ENCODE measurements around the gene PYM1. TPM values are rescaled to one million over a fixed set of nuclear protein-coding genes. Genes with fewer than 3 reads are reported as not detected.

PYM1 gene
- total RNA-seq, 1 donor from 2014 or later = 18.2 TPM

DNA sequence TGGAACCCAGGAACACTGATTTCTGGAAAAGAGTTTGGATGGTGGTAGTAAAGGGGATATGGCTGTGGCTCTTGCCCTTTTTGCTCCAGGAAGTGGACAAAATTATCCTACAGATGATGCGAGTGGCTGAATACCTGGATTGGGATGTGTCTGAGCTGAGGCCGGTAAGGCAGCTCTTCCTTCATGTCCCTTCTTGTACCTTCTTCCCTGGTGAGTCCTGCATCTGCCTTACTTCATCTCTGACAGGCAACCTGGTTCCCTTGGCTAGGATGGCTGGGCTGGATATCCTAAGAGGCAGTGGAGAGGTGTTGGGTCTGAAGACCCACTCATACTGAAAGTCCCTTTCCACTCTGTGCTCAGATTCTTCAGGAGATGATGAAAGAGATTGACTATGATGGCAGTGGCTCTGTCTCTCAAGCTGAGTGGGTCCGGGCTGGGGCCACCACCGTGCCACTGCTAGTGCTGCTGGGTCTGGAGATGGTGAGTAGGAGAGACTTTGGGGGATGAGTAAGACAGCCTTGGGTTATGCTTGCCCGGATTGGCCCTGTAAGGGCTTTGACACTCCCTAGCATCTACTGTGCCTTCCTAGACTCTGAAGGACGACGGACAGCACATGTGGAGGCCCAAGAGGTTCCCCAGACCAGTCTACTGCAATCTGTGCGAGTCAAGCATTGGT is 11.3 kb upstream of the PYM1 start:
- TF ChIP-seq CTCF (IDR thresholded peaks at IDR 0.05) = no peak
- Mint-ChIP-seq H3K27me3 (ENCODE audit: unreplicated experiment) (no peaks in the 10 kb centered on the region), H3K27ac (ENCODE audit: unreplicated experiment) (peak overlapping the region; percentile 17), H3K4me3 (ENCODE audit: unreplicated experiment) (no peak overlapping the region), H3K9me3 (ENCODE audit: unreplicated experiment) (no peaks in the 10 kb centered on the region), H3K4me1 (ENCODE audit: unreplicated experiment) (peaks cover 10% of the 10 kb centered on the region), H3K36me3 (ENCODE audit: unreplicated experiment) (peaks cover 23% of the 10 kb centered on the region)
- DNase-seq (ENCODE audit: extremely low spot score, unreplicated experiment) = no peak

- Mint-ChIP-seq H3K4me3 (ENCODE audit: unreplicated experiment) (no peak overlapping the region), H3K36me3 (ENCODE audit: unreplicated experiment) (peaks cover 14% of the 10 kb centered on the region), H3K9me3 (ENCODE audit: unreplicated experiment) (no peaks in the 10 kb centered on the region), H3K27ac (ENCODE audit: unreplicated experiment) (no peak overlapping the region), H3K27me3 (ENCODE audit: unreplicated experiment) (no peaks in the 10 kb centered on the region), H3K4me1 (ENCODE audit: unreplicated experiment) (peaks cover 20% of the 10 kb centered on the region)
- TF ChIP-seq CTCF (IDR thresholded peaks at IDR 0.05) = no peak
- DNase-seq (ENCODE audit: extremely low spot score, unreplicated experiment) = no peak
Measured at GRCh38 chr12:55937981-55938380, 10.3 kb upstream of the PYM1 start.

- Mint-ChIP-seq H3K4me1 (ENCODE audit: unreplicated experiment) (peaks cover 37% of the 10 kb centered on the region), H3K9me3 (ENCODE audit: unreplicated experiment) (no peaks in the 10 kb centered on the region), H3K27ac (ENCODE audit: unreplicated experiment) (peak overlapping the region; percentile 45), H3K36me3 (ENCODE audit: unreplicated experiment) (peaks cover 5% of the 10 kb centered on the region), H3K4me3 (ENCODE audit: unreplicated experiment) (no peak overlapping the region), H3K27me3 (ENCODE audit: unreplicated experiment) (no peaks in the 10 kb centered on the region)
- TF ChIP-seq CTCF (IDR thresholded peaks at IDR 0.05) = no peak
- DNase-seq (ENCODE audit: extremely low spot score, unreplicated experiment) = no peak
Measured at GRCh38 chr12:55935738-55936151, 8.1 kb upstream of the PYM1 start.

- no peak for DNase-seq (ENCODE audit: extremely low spot score, unreplicated experiment)
- Mint-ChIP-seq H3K4me1 (ENCODE audit: unreplicated experiment) (peaks cover 37% of the 10 kb centered on the region), H3K27ac (ENCODE audit: unreplicated experiment) (peak overlapping the region; percentile 35), H3K4me3 (ENCODE audit: unreplicated experiment) (no peak overlapping the region), H3K27me3 (ENCODE audit: unreplicated experiment) (no peaks in the 10 kb centered on the region), H3K36me3 (ENCODE audit: unreplicated experiment) (peaks cover 2% of the 10 kb centered on the region), H3K9me3 (ENCODE audit: unreplicated experiment) (no peaks in the 10 kb centered on the region)
- no peak for TF ChIP-seq CTCF (IDR thresholded peaks at IDR 0.05)
Measured at GRCh38 chr12:55934773-55935172, 7.1 kb upstream of the PYM1 start.

DNA sequence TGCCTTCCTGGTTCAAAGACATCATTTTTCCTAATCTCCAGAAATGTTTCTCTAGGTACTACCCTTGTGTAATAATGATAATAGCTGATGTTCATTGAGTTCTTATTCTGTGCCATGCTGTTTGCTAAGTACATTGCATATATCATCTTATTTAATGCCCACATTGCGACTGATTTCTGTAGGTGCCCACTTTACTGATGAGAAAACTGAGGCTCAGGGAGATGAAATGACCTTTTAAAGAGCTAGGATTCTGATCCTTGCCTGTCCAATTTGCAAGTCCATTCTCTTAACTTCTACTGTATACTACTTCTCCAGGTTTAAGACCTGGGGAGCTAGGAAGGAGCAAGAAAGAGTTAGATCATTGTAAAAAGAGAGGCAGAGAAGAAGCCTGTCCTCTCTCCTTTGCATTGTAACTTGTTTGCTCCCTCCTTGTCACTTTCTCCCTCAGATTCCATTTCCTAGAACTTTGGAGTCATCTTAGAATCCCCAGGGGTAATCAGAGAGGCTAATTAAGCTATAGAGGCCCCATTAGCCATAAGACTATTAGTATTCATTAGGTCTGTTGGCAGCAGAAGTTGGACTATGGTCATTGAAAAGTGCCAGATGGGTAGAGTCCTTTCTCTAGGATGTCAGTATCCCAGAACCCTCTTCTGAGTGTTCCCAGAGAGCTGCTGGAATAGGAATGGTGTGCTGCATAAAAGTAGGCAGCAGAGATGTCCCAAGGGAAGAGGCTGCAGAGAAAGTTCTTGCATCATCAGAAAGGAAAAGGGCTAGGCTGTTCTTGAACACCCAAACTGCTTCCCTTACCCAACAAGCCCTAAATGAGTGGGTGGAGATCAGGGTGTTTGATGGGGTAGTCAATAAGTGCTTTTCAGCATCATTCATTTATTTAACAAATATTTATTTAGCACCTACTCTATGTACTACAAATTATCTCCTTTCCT is 6.4 kb upstream of the PYM1 start:
- no peak overlapping the region for H3K4me3 Mint-ChIP-seq (ENCODE audit: unreplicated experiment)
- peak overlapping the region; percentile 99 for H3K27ac Mint-ChIP-seq (ENCODE audit: unreplicated experiment)
- no peak for TF ChIP-seq CTCF (IDR thresholded peaks at IDR 0.05)
- H3K36me3 Mint-ChIP-seq (ENCODE audit: unreplicated experiment) = peaks cover 2% of the 10 kb centered on the region
- no peak for DNase-seq (ENCODE audit: extremely low spot score, unreplicated experiment)
- peaks cover 38% of the 10 kb centered on the region for H3K4me1 Mint-ChIP-seq (ENCODE audit: unreplicated experiment)
- no peaks in the 10 kb centered on the region for H3K27me3 Mint-ChIP-seq (ENCODE audit: unreplicated experiment)
- H3K9me3 Mint-ChIP-seq (ENCODE audit: unreplicated experiment) = no peaks in the 10 kb centered on the region
